ENCODE results near the gene VSTM4.

VSTM4 gene, protein sequence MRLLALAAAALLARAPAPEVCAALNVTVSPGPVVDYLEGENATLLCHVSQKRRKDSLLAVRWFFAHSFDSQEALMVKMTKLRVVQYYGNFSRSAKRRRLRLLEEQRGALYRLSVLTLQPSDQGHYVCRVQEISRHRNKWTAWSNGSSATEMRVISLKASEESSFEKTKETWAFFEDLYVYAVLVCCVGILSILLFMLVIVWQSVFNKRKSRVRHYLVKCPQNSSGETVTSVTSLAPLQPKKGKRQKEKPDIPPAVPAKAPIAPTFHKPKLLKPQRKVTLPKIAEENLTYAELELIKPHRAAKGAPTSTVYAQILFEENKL
- total RNA-seq = 0 to 0.14 reads per million in 2 donors

DNA sequence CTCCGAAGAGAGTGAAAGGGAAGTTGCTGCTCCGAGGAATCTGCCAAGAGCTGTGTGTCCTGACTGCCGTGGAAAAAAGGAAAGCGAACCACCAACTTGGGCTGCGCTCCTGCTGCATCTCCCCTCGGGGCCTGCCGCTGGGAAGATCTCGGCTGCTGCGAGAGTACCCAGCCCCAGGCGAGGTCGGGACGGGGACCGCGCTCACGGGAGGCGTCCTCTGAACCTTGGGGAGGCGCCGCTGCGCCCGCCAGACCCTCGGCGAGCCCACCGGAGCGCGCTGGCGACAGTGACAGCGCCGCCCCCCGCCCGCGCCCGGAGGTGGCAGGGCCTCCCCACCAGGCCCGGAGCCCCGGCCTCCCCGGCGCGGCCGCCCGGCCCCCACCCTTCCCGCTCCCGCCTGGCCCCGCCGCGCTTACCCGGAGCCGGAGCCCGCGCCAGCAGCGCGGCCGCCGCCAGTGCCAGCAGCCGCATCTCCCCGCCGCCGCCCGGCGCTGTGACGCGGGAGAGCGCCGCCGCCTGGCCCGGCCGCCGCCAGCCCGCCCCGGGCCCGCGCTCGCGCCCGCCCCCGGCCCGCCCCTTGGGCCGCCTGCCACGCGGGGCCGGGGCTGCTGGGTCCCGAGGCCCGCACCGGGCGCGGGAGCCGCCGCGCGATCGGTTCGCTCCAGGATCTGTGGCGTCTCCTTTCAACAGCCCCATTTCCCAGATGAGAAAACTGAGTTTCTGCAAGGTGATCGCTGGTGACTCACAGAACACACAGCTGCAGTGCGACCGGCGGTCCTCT, at the start of gene VSTM4:
Gene VSTM4 (minus strand): TSS at position 508 of the 781 bp plus-strand sequence. CDS start 37 bp downstream, at position 471.
- DNase-seq = no peak

DNA sequence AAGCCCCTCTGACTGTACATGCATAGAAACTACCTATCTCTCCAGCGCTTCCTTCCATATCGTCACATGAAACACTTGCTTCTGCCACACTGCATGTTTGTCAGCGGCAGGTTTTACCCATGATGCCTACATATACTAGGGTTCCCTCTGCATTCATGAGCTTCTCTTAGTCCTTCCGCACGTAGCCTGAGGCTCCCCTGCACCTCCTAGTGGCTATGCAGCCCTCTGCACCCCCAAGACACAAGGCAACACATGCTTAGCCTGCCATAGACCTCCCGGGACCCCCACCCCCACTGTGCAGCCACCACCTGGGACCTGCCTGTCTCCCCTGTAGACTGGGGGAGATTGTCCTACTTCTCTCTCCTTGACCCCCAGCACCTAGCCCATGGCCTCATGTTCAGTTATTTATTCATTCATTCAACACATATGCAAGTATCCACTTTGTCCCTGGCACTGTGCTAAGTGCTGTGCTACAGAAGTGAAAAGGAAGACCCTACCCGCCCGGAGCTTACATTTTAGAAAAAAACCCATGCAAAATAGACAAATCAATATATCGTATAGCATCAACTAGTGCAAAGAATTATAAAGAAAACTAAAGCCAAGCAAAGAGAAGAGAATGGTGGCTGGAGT, 49.4 kb upstream of the VSTM4 start:
- DNase-seq = no peak

DNA sequence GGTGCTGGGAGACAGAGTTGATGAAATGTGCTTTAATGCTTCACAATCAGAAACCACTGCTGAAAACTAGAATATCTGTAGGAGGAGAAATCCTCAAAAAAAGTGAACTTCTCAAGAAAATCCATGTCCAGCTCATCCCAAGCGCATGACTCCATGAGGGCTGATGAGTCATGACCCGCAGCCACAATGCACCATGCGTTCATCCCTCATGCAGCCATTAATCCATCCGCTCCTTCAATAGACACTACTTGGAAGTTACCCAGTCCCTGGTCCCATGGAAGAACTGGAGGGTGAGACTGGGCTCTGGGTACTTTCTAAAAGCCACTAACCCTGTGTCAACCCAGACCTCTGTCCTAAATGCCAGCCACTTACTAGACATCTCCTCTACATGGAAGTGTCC, 48.4 kb upstream of the VSTM4 start:
- no peak for DNase-seq

DNA sequence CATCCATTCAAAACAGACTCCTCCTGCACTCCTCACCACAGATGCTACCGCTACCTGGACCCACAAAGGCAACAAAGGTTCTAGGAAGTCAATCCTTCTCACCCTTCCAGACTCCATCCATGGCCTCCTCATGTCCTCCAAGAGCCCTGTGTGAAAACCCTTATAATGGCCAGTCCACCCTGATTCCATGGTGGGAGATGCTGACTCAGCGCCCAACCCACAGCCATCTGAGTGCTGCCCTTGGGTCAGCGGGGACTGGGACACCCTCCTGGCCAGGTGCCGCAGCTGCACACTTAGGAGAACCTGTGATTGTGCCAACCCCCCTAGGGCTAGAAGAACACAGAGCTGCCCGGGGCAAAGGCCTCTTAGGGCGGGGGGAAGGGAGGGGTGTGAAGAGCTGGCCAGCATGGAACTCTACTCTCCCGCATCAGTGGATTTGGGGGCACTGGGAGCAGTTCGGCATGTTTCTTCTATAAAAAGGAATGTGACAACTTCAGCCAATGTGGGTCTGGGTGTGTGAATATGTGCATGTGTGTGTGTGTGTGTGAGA, 47.5 kb upstream of the VSTM4 start:
- DNase-seq = no peak

DNA sequence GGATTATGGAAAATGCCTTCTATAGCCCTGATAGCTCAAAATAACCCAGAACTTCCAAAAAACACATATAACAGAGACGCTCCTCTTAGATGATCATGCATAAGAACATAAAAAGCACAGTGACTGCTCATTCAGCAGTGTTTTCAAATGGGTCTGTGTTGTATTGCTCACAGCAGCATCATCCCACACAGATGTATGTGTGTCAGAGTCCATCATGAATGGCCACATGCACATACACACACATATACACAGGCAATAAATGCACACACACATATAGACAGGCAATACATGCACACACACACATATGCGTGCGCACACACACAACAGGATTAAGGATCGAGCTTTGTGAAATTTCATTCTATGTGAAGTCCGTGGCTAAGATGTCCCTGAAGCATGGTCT, 46.7 kb upstream of the VSTM4 start:
- DNase-seq = no peak

DNA sequence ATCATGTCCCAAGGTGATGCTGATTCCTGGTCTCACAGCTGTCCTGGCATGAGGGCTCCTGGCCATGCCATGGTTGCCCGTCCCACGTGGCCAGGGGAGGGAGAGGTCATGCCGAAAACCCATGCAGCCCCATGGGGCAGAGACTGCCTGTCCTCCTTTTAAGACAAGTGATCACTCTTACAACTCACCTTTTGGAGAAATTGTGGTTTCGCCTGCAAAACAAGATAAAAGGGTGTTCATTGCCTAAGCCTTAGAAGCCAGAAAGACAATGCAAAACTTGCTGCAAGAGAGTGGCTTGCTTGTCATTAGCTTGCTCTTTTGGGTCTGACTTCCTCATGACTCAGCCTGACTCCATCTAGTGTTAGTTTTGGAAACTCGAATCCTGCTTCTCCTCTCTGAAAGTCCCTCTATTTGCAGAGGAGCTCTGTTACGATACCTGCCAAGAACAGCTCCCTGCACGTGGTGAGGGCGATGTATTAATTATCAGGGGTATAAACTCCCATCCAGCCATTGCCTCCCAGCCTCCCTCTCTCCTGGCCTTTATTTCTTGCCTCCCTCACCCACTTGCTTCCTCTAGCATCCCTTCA, 46.2 kb upstream of the VSTM4 start:
- DNase-seq = no peak

DNA sequence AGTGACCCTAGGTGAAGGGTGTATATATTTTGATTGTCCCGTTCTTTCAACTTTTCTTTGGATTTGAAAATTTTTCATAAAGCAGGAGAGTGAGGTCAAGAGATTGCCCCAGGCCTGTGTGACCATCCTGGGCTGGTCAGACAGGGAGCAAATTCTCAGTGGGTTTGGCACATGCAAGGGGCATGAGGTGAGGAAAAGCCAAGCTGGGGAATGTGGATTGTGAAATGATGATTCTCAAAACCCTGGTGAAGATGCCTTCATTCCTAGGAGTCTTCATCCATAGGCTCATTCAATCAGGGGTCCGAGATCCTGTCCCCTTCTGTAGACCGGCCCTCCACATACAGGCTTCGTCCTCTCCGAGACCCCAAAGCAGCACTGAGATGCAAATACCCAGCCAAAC, 45.5 kb upstream of the VSTM4 start:
- no peak for DNase-seq

DNA sequence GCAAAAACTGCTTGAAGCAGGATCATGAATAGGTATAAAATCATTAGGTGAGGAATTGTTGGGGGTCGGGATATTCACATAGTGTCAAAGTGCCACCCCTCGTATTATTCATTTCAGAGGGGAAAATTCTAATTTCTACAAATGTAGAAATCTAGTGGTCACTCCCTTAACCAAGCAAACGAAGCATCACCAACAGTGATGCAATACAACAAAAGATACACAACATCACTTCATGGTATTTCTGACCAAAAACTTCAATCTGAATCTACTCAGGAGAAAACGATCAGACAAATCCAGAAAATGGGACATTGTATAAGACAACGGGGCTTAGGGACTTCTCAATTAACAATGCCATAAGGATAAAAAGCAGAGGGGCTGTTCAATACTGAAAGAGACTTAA, 44.8 kb upstream of the VSTM4 start:
- DNase-seq = no peak

DNA sequence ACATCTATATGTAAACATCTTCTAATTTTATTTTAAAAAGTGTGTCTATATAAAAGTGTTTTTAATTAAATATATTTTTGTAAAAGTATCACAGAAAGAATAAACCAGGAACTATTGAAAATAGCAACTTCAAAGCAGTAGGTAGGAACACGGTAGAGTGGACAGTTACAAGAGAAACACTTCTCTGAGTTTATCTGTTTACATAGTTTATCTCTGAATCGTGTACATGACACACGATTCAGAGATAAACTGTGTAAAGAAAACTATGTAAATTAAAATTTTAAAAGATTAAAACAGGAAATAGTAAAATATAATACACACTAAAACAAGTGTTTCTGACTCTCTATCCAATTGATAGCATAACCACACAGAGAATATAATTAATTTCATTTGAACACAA, 43.6 kb upstream of the VSTM4 start:
- no peak for DNase-seq

DNA sequence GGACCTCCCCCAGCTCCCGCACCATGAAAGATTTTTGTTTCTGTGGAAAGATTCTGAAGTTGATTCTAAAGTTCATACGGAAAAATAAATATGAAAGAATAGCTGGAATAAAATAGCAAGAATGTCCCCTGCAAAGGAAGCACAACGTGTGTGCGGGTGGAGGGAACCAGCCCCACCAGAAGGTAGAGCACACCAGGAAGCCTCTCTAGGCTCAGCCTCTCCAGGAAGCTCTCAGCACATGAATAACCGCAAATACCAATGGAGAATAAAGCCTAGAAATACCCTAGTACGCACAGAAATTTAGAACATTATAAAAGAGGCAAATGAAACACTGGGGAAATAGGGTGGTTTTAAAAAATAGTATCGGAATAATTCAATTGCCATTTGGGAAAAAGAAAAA, 43.1 kb upstream of the VSTM4 start:
- DNase-seq = no peak

DNA sequence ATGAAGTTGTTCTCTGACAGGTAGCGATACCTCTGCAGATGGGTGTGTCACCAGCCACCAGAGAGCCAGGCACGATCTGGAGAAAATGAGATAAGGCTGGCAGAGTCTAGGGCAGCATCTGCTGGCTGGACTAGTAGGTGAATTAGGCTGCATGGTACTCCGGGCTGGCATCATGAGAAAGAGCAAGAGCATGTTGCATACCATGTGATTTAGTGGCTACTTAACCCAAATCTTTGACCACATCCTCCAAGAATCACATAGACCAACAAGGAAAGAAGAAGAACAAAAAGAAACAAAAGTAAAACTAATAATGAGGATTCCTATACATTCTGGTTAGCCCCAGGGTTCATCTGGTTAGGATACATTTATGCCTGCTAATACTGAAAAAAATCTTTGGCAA, 41.9 kb upstream of the VSTM4 start:
- DNase-seq = no peak

DNA sequence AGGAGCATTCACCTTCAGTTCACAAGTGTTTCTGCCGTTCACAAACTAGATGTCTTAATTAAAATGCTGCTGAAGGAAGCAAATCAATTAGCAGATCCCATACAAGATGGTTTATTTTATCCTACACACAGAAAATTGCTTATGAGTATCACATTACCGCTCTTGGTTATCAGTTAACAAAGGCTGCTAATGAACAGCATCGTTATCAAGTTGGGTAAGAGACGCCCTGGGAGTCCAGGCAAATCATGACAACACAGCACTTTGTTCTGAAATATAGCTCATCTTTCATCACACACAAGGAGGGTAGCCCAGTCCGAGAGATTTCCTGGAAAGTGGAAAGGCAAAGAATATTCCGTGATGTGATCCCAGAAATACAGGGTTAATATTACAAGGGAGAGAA, 39.3 kb upstream of the VSTM4 start:
- DNase-seq = no peak

DNA sequence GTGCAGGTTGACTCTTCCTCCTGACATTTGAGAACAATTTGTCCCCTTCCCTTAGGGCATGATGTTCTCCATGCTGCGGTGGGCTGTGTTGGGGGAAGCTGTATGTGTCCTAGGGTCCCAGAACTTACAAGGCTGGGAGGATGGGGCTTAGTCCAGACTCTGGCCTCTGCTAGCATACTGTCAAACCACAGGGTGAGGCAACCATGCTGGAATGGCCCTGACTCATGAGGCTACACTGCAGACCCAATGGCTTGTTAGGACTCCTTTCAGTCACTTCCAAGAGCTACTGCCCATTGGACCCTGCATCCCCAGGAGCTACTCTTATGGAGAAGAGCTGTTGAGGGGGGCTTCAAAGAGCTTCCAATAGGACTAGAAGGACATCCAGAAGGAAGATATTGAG, 38.6 kb upstream of the VSTM4 start:
- no peak for DNase-seq

DNA sequence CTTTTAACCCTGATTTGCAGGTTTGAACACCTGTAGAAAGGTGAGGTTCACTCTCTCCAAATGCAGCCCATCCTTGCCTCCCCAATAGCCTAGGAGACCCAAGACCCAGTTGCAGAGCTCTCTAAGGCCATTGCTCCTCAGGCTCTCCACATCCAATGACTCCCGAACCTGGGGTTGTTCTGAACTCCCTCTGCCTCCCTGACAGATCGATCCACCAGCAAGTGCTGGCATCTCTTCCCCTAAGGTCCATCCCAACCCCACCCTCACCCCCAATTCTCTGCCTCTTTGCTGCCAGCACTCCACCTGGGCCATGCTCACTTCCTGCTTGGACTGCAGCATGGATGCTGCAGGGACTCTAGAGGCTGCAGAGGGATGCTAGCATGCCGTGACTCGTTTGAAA, 37.8 kb upstream of the VSTM4 start:
- DNase-seq = no peak

DNA sequence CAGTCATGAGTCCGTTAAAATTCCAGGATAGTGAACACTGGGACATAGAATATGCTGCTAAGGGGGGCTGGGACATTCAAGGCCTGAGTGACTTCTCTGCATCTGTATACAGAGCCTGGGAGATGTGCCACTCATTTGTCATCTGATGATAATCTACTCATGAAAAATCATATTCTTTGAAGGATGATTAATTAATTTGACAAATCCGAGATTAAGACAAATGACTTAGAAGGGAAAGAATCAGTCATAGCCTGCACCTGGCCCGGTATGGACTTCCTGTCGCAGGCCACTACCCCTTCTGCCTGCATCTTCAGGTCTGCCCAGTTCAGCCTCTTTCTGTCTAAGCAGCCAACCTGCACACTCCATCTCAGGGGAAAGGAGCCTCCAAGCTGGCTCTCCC, 37.3 kb upstream of the VSTM4 start:
- DNase-seq = no peak

DNA sequence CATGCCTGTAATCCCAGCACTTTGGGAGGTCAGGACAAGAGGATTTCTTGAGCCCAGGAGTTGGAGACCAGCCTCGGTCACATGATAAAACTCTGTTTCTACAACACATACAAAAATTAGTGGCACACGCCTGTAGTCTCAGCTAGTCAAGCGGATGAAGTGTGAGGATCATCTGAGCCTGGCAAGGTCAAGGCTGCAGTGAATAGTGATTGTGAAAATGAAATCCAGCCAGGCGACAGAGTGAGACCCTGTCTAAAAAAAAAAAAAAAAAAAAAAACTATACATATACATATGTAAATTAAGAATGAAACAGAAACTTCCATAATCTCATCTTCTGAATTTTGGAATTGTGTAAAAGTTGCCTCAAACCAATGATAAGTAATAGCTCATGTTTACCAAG, 36.7 kb upstream of the VSTM4 start:
- no peak for DNase-seq

DNA sequence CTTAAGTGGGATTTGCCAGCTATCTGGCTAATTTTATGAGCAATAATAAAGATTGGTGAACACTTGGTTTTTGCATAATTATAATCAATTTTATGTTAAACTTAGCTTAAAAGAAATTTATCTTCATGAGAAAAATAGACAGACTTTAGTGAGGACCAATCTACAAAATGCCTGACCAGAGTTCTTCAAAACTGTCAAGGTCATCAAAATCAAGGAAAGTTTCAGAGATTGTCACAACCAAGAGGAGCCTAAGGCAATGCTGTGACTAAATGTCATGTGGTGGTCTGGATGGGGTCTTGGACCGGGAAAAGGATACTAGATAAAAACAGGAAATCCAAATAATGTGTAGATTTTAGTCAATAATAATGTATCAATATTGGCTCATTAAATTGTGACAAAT, 36.2 kb upstream of the VSTM4 start:
- no peak for DNase-seq

DNA sequence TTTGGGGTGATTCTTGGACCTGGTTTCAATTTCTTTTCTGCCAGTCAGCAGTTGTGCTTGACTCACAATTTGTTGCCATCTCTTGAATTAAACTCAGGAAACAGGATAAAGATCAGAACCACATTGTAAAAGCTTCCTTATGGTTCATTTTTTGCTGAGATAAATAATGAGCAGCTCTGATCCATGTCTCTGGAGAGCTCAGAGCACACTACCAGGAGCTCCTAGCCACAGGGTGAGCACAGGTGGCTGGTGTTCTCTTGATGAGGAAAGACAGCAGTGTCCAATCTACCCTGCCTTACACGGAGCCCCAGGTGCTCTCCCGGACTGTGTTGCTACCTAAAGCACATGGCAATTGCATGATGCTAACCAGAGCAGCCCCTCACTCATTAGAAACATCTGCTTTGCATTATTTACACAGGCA, 35.7 kb upstream of the VSTM4 start:
- DNase-seq = no peak

DNA sequence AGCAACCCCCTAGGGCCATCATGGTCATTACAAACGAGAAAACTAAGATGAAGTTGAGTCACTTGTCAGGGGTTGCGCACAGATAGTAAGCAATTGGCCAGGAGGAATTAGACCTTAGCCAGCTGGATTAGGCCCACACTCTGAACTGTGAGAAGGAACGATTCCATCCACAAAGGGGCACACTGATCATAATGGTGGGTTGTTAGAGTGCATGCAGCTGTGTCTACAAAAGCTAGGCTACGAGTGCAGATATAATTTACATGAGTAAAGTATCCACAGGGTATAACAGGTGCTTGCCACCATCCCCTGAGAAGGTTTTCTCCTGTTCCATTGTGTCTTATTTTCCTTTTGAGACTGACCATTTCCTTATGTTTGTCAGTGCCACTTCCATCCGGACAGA, 35.1 kb upstream of the VSTM4 start:
- no peak for DNase-seq

DNA sequence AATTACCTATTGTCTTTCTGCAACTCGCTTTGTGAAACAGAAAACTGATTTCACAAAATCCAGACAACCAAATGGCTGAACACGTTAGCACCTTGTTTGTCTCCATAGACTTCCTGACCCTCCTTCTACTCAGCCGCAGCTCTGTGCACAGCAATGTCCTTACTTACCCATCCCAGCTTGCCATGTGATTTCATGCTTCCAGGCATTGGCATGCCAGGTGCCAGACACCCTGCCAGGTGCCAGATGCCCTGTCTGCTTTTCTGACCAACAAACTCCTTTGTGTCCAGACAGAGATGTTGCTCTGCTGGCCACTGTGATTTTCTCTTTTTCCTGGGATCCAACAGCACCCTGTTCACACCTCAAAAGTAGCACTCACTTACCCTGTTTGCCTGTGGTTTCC, 34.6 kb upstream of the VSTM4 start:
- DNase-seq = no peak

DNA sequence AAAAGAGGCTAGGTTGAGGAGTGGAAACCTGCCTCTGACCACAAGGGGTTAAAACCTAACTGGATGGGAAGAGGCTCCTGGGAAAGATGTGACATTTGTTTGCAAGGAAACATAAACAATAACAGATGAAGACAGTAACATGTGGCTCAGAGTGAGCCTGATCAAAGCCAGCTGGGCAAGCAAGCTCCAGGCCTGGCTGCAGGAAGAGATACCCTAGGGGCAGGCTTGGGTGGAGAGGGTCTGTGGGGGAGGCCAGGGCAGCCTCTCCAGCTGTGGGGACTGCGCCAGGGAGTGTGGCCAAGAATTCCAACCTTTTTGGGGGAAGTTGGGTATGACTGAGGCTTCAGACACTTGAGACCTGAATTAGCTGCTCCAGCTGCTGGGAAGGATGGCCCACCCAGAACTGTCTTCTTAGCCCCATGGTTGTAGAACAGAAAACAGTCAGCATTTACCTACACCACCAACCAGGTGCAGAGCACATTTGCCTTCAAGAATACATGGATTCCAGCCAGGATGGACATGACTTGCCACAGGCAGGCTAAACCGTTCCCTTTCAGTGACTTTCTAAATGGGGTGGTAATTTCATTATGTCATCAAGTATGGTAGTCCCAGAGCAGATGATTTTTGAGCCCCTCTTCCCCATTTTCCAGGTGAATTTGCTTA, 28.9 kb upstream of the VSTM4 start:
- no peak for DNase-seq

DNA sequence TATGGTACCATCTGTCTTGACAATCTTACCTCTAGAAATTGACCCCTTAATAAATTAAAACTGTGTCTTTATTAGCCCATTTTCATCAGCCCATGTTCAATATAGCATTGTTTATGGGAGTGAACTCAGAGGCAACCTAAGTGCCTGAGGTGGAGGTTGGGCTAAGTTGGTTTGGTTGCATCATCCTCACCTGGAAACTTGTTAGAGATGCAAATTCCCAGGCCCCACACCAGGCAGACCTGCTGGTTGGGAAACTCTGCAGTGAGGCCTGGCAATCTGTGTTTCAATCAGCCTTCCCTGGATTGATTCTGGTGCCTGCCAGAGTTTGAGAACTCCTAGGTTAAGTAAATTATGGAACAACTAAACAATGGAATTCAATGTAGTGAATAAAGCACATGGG, 27.9 kb upstream of the VSTM4 start:
- no peak for DNase-seq

Data from T-helper 9 cell (primary cell).